ENCODE results near the gene PADI3. TPM values are rescaled to one million over a fixed set of nuclear protein-coding genes. Genes with fewer than 3 reads are reported as not detected.

PADI3 gene
- total and polyA plus RNA-seq, 11 donors: not detected

DNA sequence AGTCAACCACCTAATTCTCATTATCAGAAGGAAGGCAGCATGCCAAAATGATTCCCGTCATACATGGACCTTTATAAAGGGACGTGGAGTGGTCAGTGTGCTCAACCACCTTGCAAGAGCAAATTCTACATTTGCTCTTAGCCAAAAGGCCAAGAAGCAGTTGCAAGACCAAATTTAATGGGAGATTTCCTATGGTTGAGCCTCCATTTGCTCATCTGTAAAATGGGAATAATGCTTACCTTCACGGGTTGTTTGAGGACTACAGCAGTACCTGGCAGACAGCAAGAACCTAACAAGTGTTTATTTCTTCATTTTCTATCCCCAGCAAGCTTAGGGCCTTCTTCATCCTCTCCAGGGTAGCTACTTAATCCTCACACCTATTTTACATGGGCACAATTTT, 41.7 kb downstream of the PADI3 start:
- no peaks in the 10 kb centered on the region for H3K36me3 ChIP-seq
- peaks cover 0 to 4% (median 0%) of the 10 kb centered on the region in 12 donors for H3K4me1 ChIP-seq
- H3K4me3 ChIP-seq: no peak overlapping the region
- TF ChIP-seq POLR2A (IDR thresholded peaks at IDR 0.05): no peak
- TF ChIP-seq, protein P1, sequence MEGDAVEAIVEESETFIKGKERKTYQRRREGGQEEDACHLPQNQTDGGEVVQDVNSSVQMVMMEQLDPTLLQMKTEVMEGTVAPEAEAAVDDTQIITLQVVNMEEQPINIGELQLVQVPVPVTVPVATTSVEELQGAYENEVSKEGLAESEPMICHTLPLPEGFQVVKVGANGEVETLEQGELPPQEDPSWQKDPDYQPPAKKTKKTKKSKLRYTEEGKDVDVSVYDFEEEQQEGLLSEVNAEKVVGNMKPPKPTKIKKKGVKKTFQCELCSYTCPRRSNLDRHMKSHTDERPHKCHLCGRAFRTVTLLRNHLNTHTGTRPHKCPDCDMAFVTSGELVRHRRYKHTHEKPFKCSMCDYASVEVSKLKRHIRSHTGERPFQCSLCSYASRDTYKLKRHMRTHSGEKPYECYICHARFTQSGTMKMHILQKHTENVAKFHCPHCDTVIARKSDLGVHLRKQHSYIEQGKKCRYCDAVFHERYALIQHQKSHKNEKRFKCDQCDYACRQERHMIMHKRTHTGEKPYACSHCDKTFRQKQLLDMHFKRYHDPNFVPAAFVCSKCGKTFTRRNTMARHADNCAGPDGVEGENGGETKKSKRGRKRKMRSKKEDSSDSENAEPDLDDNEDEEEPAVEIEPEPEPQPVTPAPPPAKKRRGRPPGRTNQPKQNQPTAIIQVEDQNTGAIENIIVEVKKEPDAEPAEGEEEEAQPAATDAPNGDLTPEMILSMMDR (IDR thresholded peaks at IDR 0.05): no peak
- intact Hi-C loops (cut with DNase I): no loop called here
- H3K9me3 ChIP-seq: no peaks in the 10 kb centered on the region
- no peak for ATAC-seq
- no peak overlapping the region for H3K27ac ChIP-seq
- no peak for DNase-seq
- H3K27me3 ChIP-seq: peaks cover 0 to 49% (median 10%) of the 10 kb centered on the region in 9 donors
- WGBS, 4 donors: 77 to 91% (median 88%) methylated on average over 3 of the region's 3 CpGs

- intact Hi-C loops (cut with DNase I): no loop called here
- H3K9me3 ChIP-seq: no peaks in the 10 kb centered on the region
- DNase-seq (no peak), ATAC-seq (no peak)
- H3K4me3 ChIP-seq: no peak overlapping the region
- 63 to 70% (median 66%) methylated on average over 7 of the region's 7 CpGs for WGBS, 4 donors
- no peak overlapping the region for H3K27ac ChIP-seq
- H3K4me1 ChIP-seq: peaks cover 0 to under 1% (median 0%) of the 10 kb centered on the region in 12 donors
- H3K36me3 ChIP-seq: no peaks in the 10 kb centered on the region
- H3K27me3 ChIP-seq: peaks cover 0 to 41% (median 10%) of the 10 kb centered on the region in 9 donors
- TF ChIP-seq, protein P1 (IDR thresholded peaks at IDR 0.05): no peak
- TF ChIP-seq POLR2A (IDR thresholded peaks at IDR 0.05): no peak
Observed at GRCh38 chr1:17292299-17293160, 43.6 kb downstream of the PADI3 start.

DNA sequence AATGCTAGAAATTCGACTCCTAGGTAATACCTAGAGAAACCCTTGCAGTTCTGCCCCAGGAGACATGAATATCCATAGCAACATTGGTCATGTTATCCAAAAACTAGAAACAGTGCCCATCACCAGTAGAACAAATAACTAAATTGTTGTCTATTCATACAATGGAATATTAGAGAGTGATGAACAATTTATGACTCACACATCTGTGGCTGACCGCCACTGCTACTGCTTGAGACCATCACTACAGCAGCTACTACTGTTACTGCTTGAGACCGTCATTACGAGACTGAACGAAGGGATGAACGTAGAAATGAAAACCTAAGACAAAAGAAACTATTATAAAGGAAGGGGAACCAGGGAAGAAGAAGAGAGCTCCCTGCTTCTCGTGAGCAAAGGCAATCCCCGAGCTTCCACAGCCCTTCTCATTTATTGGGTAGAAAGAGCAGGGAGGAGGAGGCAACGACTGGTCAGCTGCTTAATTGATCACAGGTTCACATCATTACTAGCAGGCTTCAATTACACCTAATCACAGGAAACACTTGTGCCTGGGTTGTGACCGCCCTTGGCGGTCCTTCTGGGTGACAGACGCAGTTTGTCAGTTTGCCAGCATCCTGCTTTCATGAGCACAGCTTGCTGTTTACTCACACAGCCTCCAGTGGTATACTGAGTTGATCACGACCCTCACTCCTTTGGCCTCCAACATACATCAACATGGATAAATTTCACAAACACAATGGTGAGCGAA, 45.0 kb downstream of the PADI3 start:
- Histone ChIP-seq H3K9me3 (peaks cover 0 to 4% (median 0%) of the 10 kb centered on the region in 12 donors), H3K27me3 (peaks cover 0 to 35% (median 9%) of the 10 kb centered on the region in 9 donors), H3K4me1 (no peaks in the 10 kb centered on the region), H3K36me3 (no peaks in the 10 kb centered on the region), H3K4me3 (no peak overlapping the region), H3K27ac (no peak overlapping the region)
- intact Hi-C loops (cut with DNase I): no loop called here
- ATAC-seq (no peak), DNase-seq (no peak)
- TF ChIP-seq POLR2A (IDR thresholded peaks at IDR 0.05): no peak
- TF ChIP-seq, protein P1 (IDR thresholded peaks at IDR 0.05): no peak
- 60 to 68% (median 61%) methylated on average over 14 of the region's 14 CpGs for WGBS, 4 donors

DNA sequence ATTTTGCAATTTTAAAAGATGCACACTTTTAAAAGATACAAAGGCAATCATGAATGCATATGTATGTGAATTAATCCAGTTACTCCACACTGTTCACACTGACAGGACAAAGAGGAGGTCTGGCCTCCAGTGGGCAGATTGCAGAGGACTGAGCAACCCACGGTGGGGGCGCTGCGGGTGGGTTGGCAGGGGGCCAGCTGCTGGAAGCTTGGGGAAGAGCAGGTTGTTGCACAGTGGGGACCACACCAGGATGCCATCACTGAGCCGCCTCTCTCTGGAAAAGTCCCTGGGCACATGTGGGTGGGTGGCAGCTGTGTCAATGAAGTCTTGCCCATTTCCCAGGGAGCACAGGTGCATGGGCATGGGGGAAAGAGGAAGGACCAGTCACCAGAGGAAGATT, 46.4 kb downstream of the PADI3 start:
- Histone ChIP-seq H3K4me1 (no peaks in the 10 kb centered on the region), H3K4me3 (no peak overlapping the region), H3K9me3 (peaks cover 0 to 6% (median 0%) of the 10 kb centered on the region in 12 donors), H3K36me3 (no peaks in the 10 kb centered on the region), H3K27ac (no peak overlapping the region), H3K27me3 (peaks cover 0 to 28% (median 9%) of the 10 kb centered on the region in 9 donors)
- no peak for ATAC-seq
- intact Hi-C loops (cut with DNase I): no loop called here
- TF ChIP-seq, protein P1 (IDR thresholded peaks at IDR 0.05): no peak
- TF ChIP-seq POLR2A (IDR thresholded peaks at IDR 0.05): no peak
- no peak for DNase-seq
- WGBS, 4 donors: 64 to 74% (median 66%) methylated on average over 4 of the region's 4 CpGs

Data from heart left ventricle (tissue), 16 donors.